NT2/D1 (cell line): ENCODE results near the gene RBMS2.

ENCODE experiments used
- SUZ12 ChIP-seq: IDR thresholded peaks from 2 replicates; pipeline ENCODE4 v1.6.1; 2011; ENCODE audit not compliant: insufficient read length, insufficient read depth; ENCODE audit errors: extremely low read depth
- ZNF274 ChIP-seq: IDR thresholded peaks from 2 replicates; pipeline ENCODE4 v1.6.1; 2011; ENCODE audit warnings: mild to moderate bottlenecking, low read depth, low read length

GRCh38 chr12:56635806-56636674 is 114.4 kb downstream of the RBMS2 start:
- TF ChIP-seq SUZ12 (no peak), ZNF274 (no peak)
